GM18519 (cell line): ENCODE data around the gene TMEM236.

Experiments used
- ATAC-seq: cut with Tn5 transposase; IDR thresholded peaks from one replicate; pipeline ENCODE4 v1.9.1; 2021; ENCODE audit warnings: mild to moderate bottlenecking, moderate library complexity; ENCODE audit not compliant: unreplicated experiment, low FRiP score

Gene TMEM236

DNA sequence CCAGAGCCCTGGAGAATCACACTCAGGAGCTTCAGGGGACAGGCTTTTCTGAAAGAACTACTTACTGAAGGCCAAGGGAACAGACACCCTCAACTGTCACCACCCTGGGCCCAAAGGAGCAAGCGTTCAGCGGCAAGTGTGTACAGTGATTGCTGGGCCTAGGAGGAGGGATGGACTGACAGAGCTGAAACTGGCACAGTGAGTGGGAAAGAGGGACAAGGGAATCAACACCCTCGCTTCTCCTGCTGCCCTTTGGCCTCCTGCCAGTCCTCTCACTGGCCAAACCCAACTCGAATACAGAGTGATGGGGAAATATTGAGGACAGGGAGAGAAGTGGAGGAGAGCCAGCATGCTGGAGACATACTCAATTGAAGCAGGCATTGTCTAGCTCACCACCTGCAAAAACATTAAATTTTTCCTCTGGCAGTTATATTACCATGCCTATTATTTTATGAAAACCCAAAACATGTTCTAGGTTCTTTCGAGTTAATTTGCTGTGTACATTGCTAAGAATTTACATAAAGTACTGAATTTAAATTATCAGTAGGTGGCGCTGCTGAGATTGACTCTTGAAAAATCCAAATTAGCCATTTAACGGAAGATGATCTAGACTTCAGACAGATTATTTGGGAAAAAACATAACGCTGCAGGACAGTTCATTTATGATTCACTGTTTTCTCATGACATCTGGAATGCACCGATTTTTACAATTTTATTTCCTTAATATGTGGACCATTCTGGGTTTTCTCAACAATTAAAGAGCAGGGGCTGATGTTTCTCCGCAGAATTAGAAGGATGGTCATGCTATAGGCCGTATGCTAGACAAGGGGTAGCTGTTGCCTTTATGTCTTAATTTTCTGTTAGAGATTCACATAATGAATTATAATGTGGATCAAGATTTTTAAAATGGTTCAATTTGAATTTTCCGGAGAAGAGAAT lies 14.7 kb upstream of the TMEM236 start:
- no peak for ATAC-seq

DNA sequence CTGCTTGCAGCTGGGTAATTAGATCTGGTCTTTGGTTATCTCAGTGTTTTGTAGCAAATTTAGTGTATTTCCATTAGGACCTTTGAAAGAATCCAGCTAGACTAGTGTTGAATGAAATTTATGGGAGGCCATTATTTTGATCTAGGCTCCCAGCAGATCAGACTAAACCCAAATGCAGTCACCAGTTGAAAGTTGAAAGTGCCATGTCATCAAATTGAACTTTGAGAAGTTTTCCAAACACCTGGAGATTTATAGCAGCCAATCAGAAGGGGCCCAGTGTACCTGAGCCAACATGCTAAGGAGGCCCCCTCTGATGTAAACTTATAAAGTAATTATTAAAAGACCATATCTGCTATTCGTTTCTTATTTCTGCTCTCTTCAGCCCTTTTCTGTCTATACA lies 11.3 kb upstream of the TMEM236 start:
- ATAC-seq = no peak

DNA sequence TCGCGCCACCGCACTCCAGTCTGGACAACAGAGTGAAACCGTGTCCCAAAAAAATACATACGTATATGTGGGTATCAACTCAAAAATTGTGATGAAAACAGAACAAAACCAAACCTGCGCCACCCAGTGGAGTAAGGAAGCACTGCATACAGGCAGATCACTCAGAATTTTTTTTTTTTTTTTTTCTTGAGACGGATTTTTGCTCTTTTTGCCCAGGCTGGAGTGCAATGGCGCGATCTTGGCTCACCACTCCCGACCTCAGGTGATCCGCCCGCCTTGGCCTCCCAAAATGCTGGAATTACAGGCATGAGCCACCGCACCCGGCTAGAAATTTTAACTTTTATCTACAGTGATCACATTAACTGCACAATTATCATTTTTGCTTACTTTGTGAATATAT lies 9.1 kb upstream of the TMEM236 start:
- no peak for ATAC-seq

DNA sequence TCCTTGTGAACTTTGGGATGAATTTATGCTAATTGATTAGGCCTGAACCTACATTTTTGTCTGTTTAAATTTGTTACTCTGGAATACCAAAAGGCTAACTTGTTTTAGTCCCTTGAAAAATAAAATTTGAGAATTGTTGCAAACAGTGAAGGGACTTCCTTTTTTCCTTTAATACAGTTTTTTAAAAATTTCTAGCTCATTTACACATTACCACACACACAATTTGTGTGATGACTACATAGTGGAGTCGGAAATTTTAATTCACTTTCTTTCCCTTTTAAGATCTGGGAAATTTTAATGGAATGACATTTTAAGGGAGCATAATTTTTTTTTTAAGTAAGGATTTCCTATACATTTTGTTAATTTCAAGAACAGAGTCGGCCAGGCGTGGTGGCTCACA lies 8.6 kb upstream of the TMEM236 start:
- no peak for ATAC-seq

DNA sequence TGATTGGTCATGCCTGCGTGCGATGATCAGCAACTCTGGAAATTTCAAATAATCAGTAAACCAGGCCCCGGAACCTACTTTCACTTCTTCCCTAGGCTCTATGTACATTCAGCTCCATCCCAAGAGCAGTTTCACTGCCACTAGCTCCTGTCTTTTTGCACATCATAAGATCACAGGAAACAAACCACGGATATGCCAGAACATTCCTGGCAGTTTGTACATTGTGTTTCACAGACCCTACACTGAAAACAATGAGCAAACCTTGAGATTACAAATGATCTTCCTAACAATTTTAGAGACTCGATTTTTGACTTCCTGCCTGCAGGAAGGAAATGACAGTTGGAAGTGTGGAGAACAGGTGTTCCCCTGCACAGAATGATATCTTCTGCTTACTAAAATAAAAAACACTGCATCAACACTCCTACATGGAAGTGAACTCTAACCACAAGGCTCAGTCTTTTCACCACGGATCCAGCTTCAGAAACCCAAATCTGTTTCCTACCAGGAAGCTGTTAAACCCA lies 7.6 kb upstream of the TMEM236 start:
- ATAC-seq = no peak

DNA sequence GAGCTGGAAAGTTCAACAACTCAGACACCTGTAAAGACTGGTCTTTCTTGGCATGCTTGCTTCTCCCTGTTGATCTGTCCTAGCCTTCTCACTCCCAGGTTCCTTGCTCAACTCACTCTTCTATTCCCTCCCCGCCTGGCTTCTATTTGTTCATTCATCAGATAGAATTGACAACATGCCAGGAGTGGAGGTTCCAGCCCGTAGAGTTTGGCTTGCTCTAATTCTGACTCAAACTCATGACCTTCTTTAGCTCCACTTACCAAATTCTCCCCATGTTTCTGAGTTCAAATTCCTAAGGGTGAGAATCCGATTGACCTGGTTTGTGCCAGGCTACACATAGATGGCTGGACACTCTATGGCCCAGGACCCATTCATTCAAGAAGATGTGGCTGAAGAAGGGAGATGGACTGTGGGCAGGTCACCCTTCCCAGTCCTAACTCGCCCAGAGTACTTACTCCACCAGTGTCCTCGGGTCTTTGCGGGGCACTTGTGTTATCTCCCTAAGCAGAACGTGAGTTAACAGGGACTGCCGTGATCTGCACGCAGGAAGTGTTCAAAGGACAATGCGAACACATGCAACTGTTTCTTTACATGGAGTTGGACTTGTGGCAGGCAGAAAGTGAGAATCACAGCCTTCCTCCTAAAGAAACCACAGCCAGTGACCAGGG lies 4.0 kb upstream of the TMEM236 start:
- no peak for ATAC-seq

DNA sequence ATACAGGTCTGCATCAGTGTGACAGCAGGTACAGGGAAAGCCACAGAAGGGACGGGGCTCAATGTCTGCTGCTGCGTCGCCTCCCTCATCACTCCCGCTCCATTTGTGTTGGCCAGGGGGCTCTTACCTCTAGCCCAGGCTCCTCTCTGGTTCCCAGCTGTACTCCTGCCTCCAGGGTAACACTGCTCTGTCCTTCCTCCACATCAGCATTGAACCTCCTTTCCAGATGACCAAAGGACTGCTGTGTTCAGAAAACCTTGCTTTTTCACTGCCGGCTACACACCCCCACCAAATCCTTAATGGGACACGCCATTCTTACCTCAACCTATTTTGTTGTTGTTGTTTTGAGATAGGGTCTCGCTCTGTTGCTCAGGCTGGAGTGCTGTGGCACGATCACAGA lies 2.1 kb upstream of the TMEM236 start:
- no peak for ATAC-seq

DNA sequence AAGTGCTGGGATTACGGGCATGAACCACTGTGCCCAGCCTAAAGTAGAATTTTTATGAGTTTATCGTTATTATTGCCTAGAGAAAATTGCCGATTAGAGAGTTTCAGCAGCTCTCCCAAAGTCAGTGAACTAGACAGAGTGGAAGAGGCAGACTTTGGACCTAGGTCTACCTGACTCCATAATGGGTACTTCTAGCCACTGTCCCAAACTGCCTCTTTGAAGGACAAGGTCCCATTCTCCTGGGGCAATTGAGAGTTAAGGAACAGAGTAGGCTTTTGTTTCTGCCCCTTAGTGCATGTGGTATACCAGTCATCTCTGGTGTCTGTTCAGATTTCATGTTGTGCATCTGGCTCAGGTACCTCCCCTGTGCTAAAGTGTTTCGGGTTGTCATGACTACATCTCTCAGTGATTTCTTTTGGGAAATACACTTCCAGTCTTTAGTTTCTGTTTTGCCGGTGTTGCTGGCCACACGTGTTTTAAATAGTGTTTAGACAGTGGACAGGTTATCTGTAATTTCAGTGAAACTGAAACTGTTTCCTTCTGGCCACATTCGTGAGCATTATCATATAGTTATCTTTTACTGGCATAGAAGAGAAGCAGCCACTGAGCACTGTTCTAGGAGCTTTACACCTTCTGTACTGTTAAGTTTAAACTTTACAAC lies 4.7 kb downstream of the TMEM236 start:
- peak; percentile 91 for ATAC-seq

DNA sequence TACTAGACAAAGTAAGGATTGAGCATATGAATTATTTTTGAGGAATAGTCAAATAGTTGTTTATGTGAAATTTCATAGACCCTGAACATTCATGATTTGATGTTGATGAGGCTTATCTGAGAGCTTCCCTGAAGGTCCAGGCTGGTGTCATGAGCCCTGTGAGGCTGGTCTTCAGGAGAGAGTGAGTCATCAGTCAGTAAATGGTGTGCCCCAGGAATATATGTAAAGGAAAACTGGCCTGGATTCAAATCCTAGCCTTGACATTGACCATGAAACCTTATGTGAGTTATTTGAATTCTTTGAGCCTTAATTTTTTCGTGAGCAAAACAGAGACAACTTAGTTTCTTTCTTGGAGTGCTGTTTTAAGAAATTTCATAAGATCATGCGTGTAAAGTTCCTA lies 6.2 kb downstream of the TMEM236 start:
- no peak for ATAC-seq

DNA sequence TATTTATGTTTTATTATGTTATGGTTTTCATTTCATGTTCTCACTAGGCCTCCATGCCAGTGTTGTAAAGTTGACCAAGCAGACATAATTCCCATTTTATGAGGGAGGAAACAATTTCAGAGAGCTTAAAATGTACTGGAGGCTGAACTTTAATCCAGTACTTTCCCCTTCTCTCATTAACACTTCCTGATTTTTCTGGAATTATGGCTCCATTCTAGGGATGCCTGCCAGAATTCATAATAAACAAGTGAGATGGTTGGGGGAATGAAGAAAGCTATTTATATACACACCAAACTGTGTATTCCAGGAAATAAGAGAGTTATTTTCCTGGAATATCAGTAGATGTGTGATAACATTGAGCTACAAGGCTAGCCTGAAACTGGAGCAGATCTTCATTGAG lies 6.9 kb downstream of the TMEM236 start:
- ATAC-seq = no peak

DNA sequence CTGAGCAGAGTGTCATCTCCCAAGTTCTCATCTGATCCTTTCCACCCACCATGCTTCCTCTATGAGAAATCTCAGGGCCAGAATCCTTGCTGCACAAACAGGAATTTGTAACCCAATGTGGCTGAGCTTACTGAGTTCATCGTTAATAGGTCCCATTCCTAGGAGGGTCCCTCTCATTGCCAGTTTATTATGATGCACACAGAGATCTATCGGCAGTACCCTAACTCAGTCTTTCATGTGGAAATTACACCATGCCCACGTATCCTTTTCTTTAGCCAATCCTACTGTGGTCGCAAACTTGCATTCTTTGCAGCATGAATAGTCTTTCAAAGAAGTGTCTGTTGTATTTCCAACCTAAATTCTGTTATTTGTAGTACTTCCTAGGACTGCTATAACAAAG lies 12.1 kb downstream of the TMEM236 start:
- no peak for ATAC-seq

DNA sequence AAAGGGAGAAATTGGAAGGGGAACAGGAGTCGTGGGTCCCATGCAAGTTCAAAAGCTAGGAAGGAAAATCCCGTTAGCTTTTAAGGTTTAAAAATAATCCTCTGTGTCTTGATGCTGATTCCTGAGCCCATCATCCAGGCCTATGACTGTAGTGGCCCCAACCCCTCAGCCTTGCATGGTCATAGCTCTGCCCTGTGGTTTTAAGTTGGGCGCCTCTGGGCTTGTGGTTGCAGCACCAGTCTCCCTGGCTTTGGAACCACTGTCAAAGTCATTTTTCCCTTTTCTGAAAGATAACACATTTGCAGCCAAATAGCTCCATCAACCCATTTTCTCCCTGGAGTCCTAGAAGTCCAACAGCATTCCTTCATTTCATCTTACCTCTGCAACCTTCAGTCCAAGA lies 13.6 kb downstream of the TMEM236 start:
- ATAC-seq = no peak

DNA sequence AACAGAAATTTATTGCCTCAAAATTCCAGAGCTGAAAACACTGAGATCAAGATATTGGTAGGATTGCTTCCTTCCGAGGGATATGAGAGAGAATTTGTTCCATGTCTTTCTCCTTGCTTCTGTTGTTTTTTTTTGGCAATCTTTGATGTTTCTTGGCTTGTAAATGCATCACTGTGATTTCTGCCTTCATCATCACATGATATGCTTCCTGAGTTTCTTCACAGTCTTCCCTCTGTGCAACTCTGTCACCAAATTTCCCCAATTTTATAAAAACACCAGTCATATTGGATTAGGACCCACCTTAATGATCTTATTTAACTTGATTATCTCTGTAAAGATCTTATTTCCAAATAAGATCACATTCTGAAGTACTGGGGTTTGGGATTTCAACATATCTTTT lies 14.7 kb downstream of the TMEM236 start:
- ATAC-seq = no peak

DNA sequence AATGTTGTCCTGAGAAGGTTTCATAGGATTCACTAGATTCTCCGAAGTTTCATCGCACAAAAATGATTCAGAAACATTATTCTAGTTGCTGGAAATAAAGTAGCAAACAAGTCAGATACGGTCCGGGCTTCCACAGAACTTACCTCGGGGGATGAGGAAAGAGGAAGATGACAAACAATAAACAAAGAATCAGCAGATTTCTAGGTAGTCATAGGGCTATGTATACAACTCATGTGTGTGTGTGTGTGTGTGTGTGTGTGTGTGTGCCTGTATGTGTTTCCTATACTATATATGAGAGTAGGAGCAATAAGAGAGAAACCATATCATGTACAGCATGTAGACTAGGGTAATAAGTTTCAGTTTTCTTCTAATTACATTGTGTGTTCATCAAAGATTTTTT lies 16.5 kb downstream of the TMEM236 start:
- no peak for ATAC-seq

DNA sequence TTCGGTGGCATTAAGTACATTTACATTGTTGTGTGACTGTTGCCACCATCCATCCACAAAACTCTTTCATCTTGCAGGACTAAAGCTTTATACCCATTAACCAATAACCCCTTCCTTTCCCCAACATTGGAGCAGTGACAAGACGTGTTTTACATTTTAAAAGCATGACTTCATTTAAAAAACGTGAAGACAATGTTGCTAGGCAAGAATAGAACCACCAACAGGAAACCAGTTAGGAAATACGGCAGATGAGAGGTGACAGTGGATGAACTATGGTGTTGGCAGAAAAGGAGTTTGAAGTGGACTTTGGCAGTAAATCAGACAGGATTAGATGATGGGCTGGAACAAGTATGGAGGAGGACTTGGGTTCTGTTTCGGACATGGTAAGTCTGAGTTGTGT lies 17.0 kb downstream of the TMEM236 start:
- ATAC-seq = no peak

DNA sequence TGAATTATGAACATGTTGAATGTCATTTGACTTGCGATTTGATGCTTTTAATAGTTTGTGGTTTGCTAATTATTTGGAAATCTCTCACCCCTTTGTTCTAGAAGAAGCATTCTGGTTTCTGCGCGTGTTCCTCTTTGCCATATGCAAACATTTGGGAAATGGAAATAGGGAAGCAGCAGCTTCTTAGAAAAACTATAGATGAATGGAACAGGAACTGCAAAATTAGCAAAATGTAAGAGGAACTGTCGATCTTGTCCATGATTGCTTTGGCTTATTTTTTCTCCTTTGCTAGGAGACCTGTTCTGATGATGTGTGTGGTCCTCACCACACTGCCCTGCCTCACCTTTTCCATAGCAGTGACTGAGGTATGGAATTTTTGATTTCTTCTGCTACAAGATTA lies 19.0 kb downstream of the TMEM236 start:
- ATAC-seq = no peak

DNA sequence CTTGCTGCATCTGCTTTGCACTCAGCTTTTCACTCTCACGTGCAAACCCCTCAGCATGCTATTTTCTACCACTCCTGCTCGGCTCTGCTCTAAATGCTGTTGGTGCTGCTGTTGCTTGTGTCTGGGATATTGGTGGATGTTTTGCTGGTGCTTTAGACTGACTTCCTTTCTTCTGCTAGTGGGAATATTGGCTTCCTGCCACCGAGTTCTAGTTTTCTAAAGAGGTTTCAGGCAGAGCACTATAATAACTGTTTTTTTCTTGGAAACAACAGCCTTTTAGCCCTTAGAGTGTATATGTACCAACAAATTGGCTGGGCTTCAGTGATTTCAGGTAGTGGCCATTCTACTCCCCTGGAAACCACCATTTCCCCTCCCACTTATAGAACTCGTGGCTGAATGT lies 27.8 kb downstream of the TMEM236 start:
- ATAC-seq = no peak

DNA sequence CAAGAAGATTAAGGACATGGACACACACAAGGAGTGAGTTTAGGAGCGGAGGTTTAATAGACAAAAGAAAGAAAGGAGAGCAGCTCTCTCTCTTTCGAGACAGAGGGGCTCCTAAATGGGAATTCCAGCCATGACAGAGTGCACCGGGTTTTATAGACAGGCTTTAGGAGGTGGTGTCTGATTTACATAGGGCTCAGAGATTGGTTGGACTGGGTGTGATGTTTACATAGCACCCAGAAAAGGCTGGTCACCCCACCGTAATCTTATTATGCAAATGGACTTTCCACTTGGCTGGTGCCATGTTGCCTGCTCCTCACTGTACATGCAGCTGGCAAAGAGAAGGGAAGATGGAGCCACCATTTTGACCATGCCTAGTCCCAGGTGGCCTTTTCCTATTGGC lies 28.7 kb downstream of the TMEM236 start:
- ATAC-seq = no peak

DNA sequence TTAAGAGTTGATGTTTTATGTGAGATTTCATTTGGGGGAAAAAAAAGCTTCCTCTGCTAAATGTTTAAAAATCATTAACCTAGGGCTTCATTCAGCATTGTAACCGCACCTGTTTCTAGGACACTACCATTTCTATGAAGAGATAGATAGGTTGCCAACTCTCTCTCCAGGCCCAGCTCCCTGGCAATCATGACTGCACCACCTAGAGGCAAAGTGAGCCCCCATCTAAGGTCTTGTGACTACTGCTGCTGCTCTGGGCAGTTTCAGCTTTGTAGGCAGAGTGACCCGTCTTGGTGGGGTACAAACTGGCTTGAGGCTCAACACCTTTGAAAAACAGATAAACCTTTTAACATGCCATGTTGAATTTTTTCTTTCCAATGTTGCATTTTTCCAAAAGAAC lies 29.9 kb downstream of the TMEM236 start:
- no peak for ATAC-seq

DNA sequence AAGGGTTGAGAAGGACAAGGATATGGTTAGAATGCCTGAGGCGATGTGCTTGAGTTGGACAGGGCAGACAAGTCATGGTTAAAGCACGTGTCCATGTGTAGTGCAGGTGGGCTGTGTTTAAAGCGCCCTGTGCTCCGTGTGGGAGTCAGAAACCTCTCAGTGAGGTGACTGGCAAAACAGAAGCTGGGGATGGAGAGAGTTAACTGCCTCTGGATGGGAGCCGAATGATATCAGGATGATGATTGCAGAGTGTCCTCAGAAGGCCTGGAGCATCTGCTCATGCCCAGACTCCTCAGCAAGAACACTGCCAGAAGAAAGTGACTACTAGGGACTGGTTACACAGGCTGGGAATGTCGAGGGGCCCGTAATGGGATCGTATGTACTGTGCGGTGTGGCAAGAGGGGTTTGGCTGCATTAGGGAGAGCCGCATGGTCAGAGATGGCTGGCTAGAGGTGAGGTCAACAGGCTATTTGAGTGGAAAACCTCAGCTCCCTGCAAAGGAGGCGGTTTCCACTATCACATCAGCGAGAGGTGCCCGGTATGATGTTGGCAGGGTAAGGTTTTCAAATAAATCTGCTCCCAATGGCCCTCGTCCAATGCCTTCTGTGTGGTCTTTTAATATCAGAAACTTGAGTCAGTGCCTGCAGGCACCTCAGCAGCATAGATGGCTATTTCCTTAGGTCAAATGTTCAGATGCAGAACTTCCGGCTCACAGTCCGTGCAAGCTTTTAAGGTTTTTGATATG lies 31.1 kb downstream of the TMEM236 start:
- no peak for ATAC-seq

DNA sequence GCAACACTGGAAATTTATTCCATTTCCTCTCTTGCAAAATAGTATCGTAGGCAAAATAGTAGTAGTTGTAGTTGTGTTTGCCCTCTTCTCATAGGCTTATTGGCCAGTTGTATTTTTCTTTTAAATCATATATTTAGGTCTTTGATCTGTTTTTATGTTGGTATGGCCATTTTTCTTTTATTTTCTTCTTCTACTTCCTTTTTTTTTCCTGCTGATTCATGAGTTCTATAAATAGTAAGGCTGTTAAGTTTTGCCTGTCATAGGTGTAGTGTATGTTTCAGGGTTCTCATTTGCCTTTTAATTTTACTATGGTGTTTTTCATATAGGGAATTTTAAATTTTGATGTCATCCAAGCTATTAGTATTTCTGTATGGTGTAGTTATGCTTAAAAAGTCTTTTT lies 31.8 kb downstream of the TMEM236 start:
- ATAC-seq = no peak
